WERI-Rb-1 (cell line): ENCODE measurements around the gene ZDHHC3.

Experiments
- DNase-seq: peaks from one replicate; pipeline ENCODE4 v3.0.0-alpha.2; 2020
- H3K27ac ChIP-seq: fragments of 250-450 bp; sonication (Bioruptor Pico); 2 replicates; pipeline ENCODE4 v1.5.1; 2020; ENCODE audit warnings: mild to moderate bottlenecking, moderate library complexity
- H3K27me3 ChIP-seq: fragments of 250-450 bp; sonication (Bioruptor Pico); 2 replicates; pipeline ENCODE4 v1.5.1; 2021; ENCODE audit warnings: mild to moderate bottlenecking, low read depth, moderate library complexity; ENCODE audit not compliant: insufficient read depth, severe bottlenecking
- H3K36me3 ChIP-seq: fragments of 250-450 bp; sonication (Bioruptor Pico); 2 replicates; pipeline ENCODE4 v1.5.1; 2020; ENCODE audit warnings: mild to moderate bottlenecking, moderate library complexity
- H3K4me3 ChIP-seq: 2 replicates; pipeline ENCODE4 v1.5.1; 2011; ENCODE audit warnings: low read depth, mild to moderate bottlenecking, control low read depth, low read length
- H3K9me3 ChIP-seq: fragments of 250-450 bp; sonication (Bioruptor Pico); 2 replicates; pipeline ENCODE4 v1.5.1; 2021; ENCODE audit warnings: mild to moderate bottlenecking, moderate library complexity; ENCODE audit not compliant: severe bottlenecking
- CTCF ChIP-seq: IDR thresholded peaks from 2 replicates; pipeline ENCODE4 v1.5.1; 2011; ENCODE audit warnings: low read depth, mild to moderate bottlenecking, control low read depth, inconsistent platforms, low read length

Gene ZDHHC3

GRCh38 chr3:44968447-44968858 is 7.5 kb downstream of the ZDHHC3 start:
- Histone ChIP-seq H3K27ac (no peak overlapping the region), H3K27me3 (no peaks in the 10 kb centered on the region), H3K9me3 (no peaks in the 10 kb centered on the region), H3K4me3 (no peak overlapping the region), H3K36me3 (peaks cover 5% of the 10 kb centered on the region)
- DNase-seq: no peak
- TF ChIP-seq CTCF: no peak

- no peak for DNase-seq
- no peaks in the 10 kb centered on the region; the same call in 1 of the 2 replicates for H3K36me3 ChIP-seq
- no peaks in the 10 kb centered on the region for H3K9me3 ChIP-seq
- no peaks in the 10 kb centered on the region for H3K27me3 ChIP-seq
- H3K27ac ChIP-seq: no peak overlapping the region
- TF ChIP-seq CTCF: no peak
- H3K4me3 ChIP-seq: no peak overlapping the region
Measured at GRCh38 chr3:44966795-44967278, 9.1 kb downstream of the ZDHHC3 start.

GRCh38 chr3:44965165-44965564 is 10.8 kb downstream of the ZDHHC3 start:
- H3K36me3 ChIP-seq: no peaks in the 10 kb centered on the region; the same call in 1 of the 2 replicates
- no peak for DNase-seq
- no peak overlapping the region for H3K4me3 ChIP-seq
- no peaks in the 10 kb centered on the region for H3K27me3 ChIP-seq
- no peak for TF ChIP-seq CTCF
- no peaks in the 10 kb centered on the region for H3K9me3 ChIP-seq
- H3K27ac ChIP-seq: no peak overlapping the region

GRCh38 chr3:44963571-44964325 is 12.2 kb downstream of the ZDHHC3 start:
- Histone ChIP-seq H3K4me3 (no peak overlapping the region), H3K27me3 (no peaks in the 10 kb centered on the region), H3K9me3 (no peaks in the 10 kb centered on the region), H3K27ac (no peak overlapping the region), H3K36me3 (no peaks in the 10 kb centered on the region; the same call in 1 of the 2 replicates)
- no peak for DNase-seq
- TF ChIP-seq CTCF: no peak

- no peaks in the 10 kb centered on the region for H3K9me3 ChIP-seq
- peaks cover 5% of the 10 kb centered on the region for H3K36me3 ChIP-seq
- no peak for DNase-seq
- H3K27me3 ChIP-seq: no peaks in the 10 kb centered on the region
- no peak overlapping the region for H3K4me3 ChIP-seq
- no peak for TF ChIP-seq CTCF
- no peak overlapping the region for H3K27ac ChIP-seq
Measured at GRCh38 chr3:44962621-44963393, 13.2 kb downstream of the ZDHHC3 start.
